ENCODE data around the gene MYRIP.

Gene MYRIP

DNA sequence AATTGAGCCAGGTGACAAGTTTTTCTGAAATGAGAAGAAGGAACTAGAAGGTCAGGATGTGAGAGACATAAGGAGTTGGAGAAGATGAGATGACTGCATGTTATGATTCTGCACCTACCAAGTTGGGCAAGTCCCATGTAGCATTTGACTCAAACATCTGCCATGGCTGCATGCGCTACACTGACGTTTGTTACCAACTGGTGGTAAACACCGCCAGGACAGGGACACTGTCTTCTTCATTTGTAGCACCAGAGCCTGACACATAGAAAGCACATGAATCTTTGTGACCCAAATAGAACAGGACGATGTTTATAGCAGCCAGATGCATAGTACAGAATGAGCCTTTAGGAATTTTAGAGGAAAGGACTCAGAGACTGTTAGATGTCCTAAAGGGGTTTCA is 236.7 kb downstream of the MYRIP start:
- TF ChIP-seq, protein P1, sequence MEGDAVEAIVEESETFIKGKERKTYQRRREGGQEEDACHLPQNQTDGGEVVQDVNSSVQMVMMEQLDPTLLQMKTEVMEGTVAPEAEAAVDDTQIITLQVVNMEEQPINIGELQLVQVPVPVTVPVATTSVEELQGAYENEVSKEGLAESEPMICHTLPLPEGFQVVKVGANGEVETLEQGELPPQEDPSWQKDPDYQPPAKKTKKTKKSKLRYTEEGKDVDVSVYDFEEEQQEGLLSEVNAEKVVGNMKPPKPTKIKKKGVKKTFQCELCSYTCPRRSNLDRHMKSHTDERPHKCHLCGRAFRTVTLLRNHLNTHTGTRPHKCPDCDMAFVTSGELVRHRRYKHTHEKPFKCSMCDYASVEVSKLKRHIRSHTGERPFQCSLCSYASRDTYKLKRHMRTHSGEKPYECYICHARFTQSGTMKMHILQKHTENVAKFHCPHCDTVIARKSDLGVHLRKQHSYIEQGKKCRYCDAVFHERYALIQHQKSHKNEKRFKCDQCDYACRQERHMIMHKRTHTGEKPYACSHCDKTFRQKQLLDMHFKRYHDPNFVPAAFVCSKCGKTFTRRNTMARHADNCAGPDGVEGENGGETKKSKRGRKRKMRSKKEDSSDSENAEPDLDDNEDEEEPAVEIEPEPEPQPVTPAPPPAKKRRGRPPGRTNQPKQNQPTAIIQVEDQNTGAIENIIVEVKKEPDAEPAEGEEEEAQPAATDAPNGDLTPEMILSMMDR (IDR thresholded peaks at IDR 0.05; ENCODE audit: low read depth, low read length, missing control alignments), result no peak
- Histone ChIP-seq H3K27ac (no peak overlapping the region), H3K4me3 (ENCODE audit: low read depth, low read length) (no peak overlapping the region), H3K36me3 (replicated peaks) (no peaks in the 10 kb centered on the region), H3K27me3 (replicated peaks) (no peaks in the 10 kb centered on the region)
- DNase-seq, result no peak
- in situ Hi-C loops (cut with HindIII; ENCODE audit: low pct_ligation_motif_present, low sequenced_read_pairs), result no loop called here

- no peak overlapping the region for H3K27ac ChIP-seq
- H3K4me3 ChIP-seq (ENCODE audit: low read depth, low read length), result no peak overlapping the region
- in situ Hi-C loops (cut with HindIII; ENCODE audit: low pct_ligation_motif_present, low sequenced_read_pairs), result no loop called here
- no peaks in the 10 kb centered on the region for H3K36me3 ChIP-seq (replicated peaks)
- TF ChIP-seq, protein P1 (IDR thresholded peaks at IDR 0.05; ENCODE audit: low read depth, low read length, missing control alignments), result no peak
- no peak for DNase-seq
- H3K27me3 ChIP-seq (replicated peaks), result no peaks in the 10 kb centered on the region
Observed at GRCh38 chr3:40047406-40047805, 238.0 kb downstream of the MYRIP start.

DNA sequence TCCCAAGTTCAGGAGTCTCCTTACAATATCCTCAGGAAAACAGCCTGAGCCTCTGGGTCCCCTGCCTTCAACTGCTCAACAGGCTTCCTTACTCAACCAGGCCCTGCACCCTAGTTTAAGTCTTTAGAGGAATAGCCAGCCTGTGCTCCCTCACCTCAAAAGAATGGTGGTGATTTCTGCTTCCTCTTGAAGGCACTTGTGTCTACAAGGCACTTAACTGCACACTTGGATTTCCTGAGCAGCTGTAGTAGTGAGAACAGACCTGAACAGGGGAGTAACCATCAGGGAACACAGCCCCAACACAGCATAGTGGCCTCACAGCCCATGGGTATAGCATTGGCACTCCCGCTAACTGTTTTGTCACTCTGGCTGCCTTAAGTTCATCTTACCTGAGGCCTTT is 244.3 kb downstream of the MYRIP start:
- Histone ChIP-seq H3K4me3 (ENCODE audit: low read depth, low read length) (no peak overlapping the region), H3K27me3 (replicated peaks) (no peaks in the 10 kb centered on the region), H3K27ac (no peak overlapping the region), H3K36me3 (replicated peaks) (no peaks in the 10 kb centered on the region)
- no peak for DNase-seq
- in situ Hi-C loops (cut with HindIII; ENCODE audit: low pct_ligation_motif_present, low sequenced_read_pairs), result no loop called here
- TF ChIP-seq, protein P1 (IDR thresholded peaks at IDR 0.05; ENCODE audit: low read depth, low read length, missing control alignments), result no peak

DNA sequence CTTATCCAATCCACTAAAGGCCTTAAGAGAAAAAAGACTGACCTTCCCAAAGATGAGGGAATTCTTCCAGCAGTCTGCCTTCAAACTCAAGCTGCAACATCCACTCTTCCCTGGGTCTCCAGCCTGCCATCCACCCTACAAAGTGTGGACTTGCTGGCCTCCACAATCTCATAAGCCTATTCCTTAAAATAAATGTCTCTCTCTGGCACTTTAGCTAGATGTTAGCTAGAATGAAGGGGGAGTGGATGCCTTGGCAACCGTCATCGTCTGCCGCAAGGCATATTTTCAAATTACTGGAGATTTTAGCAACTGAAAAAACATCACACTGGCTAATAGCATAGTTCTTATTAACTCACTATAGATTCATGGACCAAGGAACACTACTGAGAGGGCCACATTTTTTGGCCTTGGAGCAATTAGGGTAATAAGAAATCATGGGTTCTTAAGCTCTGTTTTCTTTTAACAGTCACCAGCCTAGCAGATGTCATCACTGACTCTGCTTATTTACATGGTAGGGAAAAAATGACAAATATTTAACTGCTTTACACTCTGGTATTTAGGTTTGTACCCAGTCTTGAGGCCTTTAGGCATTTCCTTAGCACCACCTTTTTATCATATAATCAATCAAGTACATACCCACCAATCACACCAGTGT is 245.3 kb downstream of the MYRIP start:
- H3K27ac ChIP-seq, result no peak overlapping the region

DNA sequence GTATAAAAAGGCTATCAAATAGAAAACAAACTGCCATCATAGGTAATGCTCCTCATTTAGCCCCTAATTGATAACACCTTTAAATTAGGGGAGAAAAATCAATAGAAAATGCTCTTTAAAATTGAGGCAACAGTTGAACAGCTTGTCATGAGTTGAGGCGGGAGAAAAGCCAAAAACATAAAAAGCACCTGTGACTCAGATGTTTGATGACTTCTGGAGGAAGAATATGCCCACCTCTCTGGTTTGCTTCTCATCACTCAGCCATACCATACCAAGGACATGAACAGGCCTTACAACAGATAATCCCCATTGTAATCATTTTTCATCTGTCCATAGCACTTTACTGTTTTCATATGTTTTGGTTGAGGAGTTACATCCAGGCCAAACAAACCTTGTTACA is 246.0 kb downstream of the MYRIP start:
- no peak overlapping the region for H3K27ac ChIP-seq
- TF ChIP-seq, protein P1 (IDR thresholded peaks at IDR 0.05; ENCODE audit: low read depth, low read length, missing control alignments), result no peak
- H3K4me3 ChIP-seq (ENCODE audit: low read depth, low read length), result no peak overlapping the region
- no peaks in the 10 kb centered on the region for H3K27me3 ChIP-seq (replicated peaks)
- DNase-seq, result no peak
- in situ Hi-C loops (cut with HindIII; ENCODE audit: low pct_ligation_motif_present, low sequenced_read_pairs), result no loop called here
- H3K36me3 ChIP-seq (replicated peaks), result no peaks in the 10 kb centered on the region

More for the DNA sequence above, 245.3 kb downstream of the MYRIP start:
- DNase-seq, result no peak
- in situ Hi-C loops (cut with HindIII; ENCODE audit: low pct_ligation_motif_present, low sequenced_read_pairs), result no loop called here
- Histone ChIP-seq H3K36me3 (replicated peaks) (no peaks in the 10 kb centered on the region), H3K4me3 (ENCODE audit: low read depth, low read length) (no peak overlapping the region), H3K27me3 (replicated peaks) (no peaks in the 10 kb centered on the region)
- TF ChIP-seq, protein P1 (IDR thresholded peaks at IDR 0.05; ENCODE audit: low read depth, low read length, missing control alignments), result no peak

DNA sequence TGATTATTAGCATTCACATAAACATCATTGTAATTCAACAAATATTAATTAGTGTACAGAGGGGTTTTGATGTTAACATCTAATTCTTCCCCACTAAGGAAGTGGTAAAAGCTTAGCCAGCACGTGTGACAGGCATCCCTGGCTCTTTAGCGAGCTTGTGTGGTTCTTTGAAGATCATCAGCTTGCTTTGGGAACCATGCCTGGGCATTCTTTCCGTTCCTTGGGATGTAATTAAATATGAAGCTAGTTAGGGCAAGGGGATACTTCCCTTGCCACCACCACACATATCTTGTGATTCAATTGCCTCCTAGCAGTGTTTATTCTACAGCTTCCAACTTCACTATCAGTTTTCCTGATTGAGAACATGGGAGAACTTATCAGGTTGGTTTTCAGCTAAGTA is 246.5 kb downstream of the MYRIP start:
- in situ Hi-C loops (cut with HindIII; ENCODE audit: low pct_ligation_motif_present, low sequenced_read_pairs), result no loop called here
- Histone ChIP-seq H3K27me3 (replicated peaks) (no peaks in the 10 kb centered on the region), H3K4me3 (ENCODE audit: low read depth, low read length) (no peak overlapping the region), H3K27ac (no peak overlapping the region), H3K36me3 (replicated peaks) (no peaks in the 10 kb centered on the region)
- TF ChIP-seq, protein P1 (IDR thresholded peaks at IDR 0.05; ENCODE audit: low read depth, low read length, missing control alignments), result no peak
- no peak for DNase-seq

Data from brain microvascular endothelial cell (primary cell).